Measurements from ENCODE around the gene SDC1. TPM values are rescaled to one million over a fixed set of nuclear protein-coding genes. Genes with fewer than 3 reads are reported as not detected.

SDC1 gene
- total RNA-seq, 1 donor from 2014 or later: 0.32 TPM

GRCh38 chr2:20168727-20169696 is 55.9 kb downstream of the SDC1 start:
- intact Hi-C loops (cut with DNase I): no loop called here
- no peak for TF ChIP-seq CTCF (IDR thresholded peaks at IDR 0.05)

GRCh38 chr2:20168048-20168726 is 56.7 kb downstream of the SDC1 start:
- no peak for TF ChIP-seq CTCF (IDR thresholded peaks at IDR 0.05)
- intact Hi-C loops (cut with DNase I): no loop called here
- Histone ChIP-seq H3K4me1 (no peaks in the 10 kb centered on the region), H3K4me3 (no peak overlapping the region), H3K9me3 (no peaks in the 10 kb centered on the region), H3K27me3 (no peaks in the 10 kb centered on the region), H3K36me3 (no peaks in the 10 kb centered on the region), H3K27ac (no peak overlapping the region)
- no peak for DNase-seq (ENCODE audit: low spot score in 2 of 2)

More at GRCh38 chr2:20168727-20169696, 55.9 kb downstream of the SDC1 start:
- H3K27me3 ChIP-seq: no peaks in the 10 kb centered on the region
- H3K4me1 ChIP-seq: no peaks in the 10 kb centered on the region
- no peak overlapping the region for H3K27ac ChIP-seq
- H3K9me3 ChIP-seq: no peaks in the 10 kb centered on the region
- H3K36me3 ChIP-seq: no peaks in the 10 kb centered on the region
- DNase-seq (ENCODE audit: low spot score in 2 of 2): no peak
- no peak overlapping the region for H3K4me3 ChIP-seq

GRCh38 chr2:20167356-20167755 is 57.6 kb downstream of the SDC1 start:
- Histone ChIP-seq H3K9me3 (no peaks in the 10 kb centered on the region), H3K27me3 (no peaks in the 10 kb centered on the region), H3K27ac (no peak overlapping the region), H3K36me3 (no peaks in the 10 kb centered on the region), H3K4me1 (no peaks in the 10 kb centered on the region), H3K4me3 (no peak overlapping the region)
- DNase-seq (ENCODE audit: low spot score in 2 of 2): no peak
- intact Hi-C loops (cut with DNase I): no loop called here
- no peak for TF ChIP-seq CTCF (IDR thresholded peaks at IDR 0.05)

- Histone ChIP-seq H3K27me3 (no peaks in the 10 kb centered on the region), H3K4me3 (no peak overlapping the region), H3K9me3 (no peaks in the 10 kb centered on the region), H3K36me3 (no peaks in the 10 kb centered on the region), H3K27ac (no peak overlapping the region), H3K4me1 (no peaks in the 10 kb centered on the region)
- no peak for TF ChIP-seq CTCF (IDR thresholded peaks at IDR 0.05)
- no peak for DNase-seq (ENCODE audit: low spot score in 2 of 2)
- intact Hi-C loops (cut with DNase I): no loop called here
Observed at GRCh38 chr2:20165677-20166509, 59.0 kb downstream of the SDC1 start.

- H3K36me3 ChIP-seq: no peaks in the 10 kb centered on the region
- H3K9me3 ChIP-seq: no peaks in the 10 kb centered on the region
- H3K27me3 ChIP-seq: no peaks in the 10 kb centered on the region
- DNase-seq (ENCODE audit: low spot score in 2 of 2): no peak
- intact Hi-C loops (cut with DNase I): no loop called here
- H3K4me1 ChIP-seq: no peaks in the 10 kb centered on the region
- H3K4me3 ChIP-seq: no peak overlapping the region
- no peak for TF ChIP-seq CTCF (IDR thresholded peaks at IDR 0.05)
- H3K27ac ChIP-seq: no peak overlapping the region
Observed at GRCh38 chr2:20164734-20165478, 60.0 kb downstream of the SDC1 start.
